Psoas muscle (tissue), 8 donors: ENCODE measurements around the gene ITIH1. TPM values are rescaled to one million over a fixed set of nuclear protein-coding genes. Genes with fewer than 3 reads are reported as not detected.
"Not testable (repeated sequence)": the region's sequence is repeated elsewhere in the genome, so short reads cannot be mapped to it uniquely, and the experiment has no call there.

Experiments
- ATAC-seq, 4 donors: fragments of 200-7000 bp; cut with Tn5 transposase; one replicate each; pipeline ENCODE4 v1.9.1; 2020; ENCODE audit warnings: moderate library complexity in 3 of 4, mild to moderate bottlenecking in 2 of 4
- DNase-seq, 2 donors: peaks; one replicate each; pipeline ENCODE4 v3.0.0-alpha.2; 2020
- H3K27ac ChIP-seq: fragments of 200-600 bp; one replicate; pipeline ENCODE4 v1.8.0; 2022
- H3K27me3 ChIP-seq, 3 donors: fragments of 200-600 bp in 1 of 3; one replicate each; pipeline versions ENCODE4 v1.6.1 to v1.8.0; 2013 to 2022; ENCODE audit warnings: low read length in 2 of 3, mild to moderate bottlenecking in 2 of 3, moderate library complexity in 1 of 3; ENCODE audit not compliant: insufficient read depth in 3 of 3
- H3K36me3 ChIP-seq, 2 donors: fragments of 200-600 bp in 1 of 2; one replicate each; pipeline versions ENCODE4 v1.6.1 to v1.8.0; 2013 to 2022; ENCODE audit warnings: low read depth in 1 of 2, mild to moderate bottlenecking in 1 of 2, moderate library complexity in 1 of 2; ENCODE audit not compliant: insufficient read depth in 1 of 2
- H3K4me1 ChIP-seq: fragments of 200-600 bp; one replicate; pipeline ENCODE4 v1.8.0; 2022
- H3K4me3 ChIP-seq: fragments of 200-600 bp; one replicate; pipeline ENCODE4 v1.8.0; 2022; ENCODE audit warnings: mild to moderate bottlenecking
- H3K9me3 ChIP-seq: fragments of 200-600 bp; one replicate; pipeline ENCODE4 v1.8.0; 2022
- CTCF ChIP-seq: fragments of 200-600 bp; IDR thresholded peaks from one replicate; pipeline ENCODE4 v1.8.0; 2022; ENCODE audit warnings: antibody characterized with exemption
- WGBS, 3 donors: extraction: QIAGEN DNeasy Blood & Tissue Kit; methylation state at CpG; one replicate each; pipeline versions ENCODE4 v1.1.6 to v1.1.7; 2013; 5-methylcytosine and 5-hydroxymethylcytosine counted together
- intact Hi-C, 2 donors: fragments of 100-400 bp; cut with DNase I; formaldehyde crosslinking; loops; one replicate each; pipeline versions ENCODE4 v1.11.0 to v1.14.2; 2022
- polyA plus RNA-seq, 3 donors: library from polyadenylated mRNA; stranded (reverse); fragments of 200-250 nt; gene quantifications; one replicate each; pipeline ENCODE4 v1.2.3, GENCODE V29; 2013
- total RNA-seq, 4 donors: library from RNA; stranded (reverse); fragmentation: NEBNext Ultra II Directional in 2 of 4; extraction: Animal tissue kit (Norgen Biotek cat#: 25700) in 2 of 4; gene quantifications; one replicate each; pipeline versions ENCODE4 v1.2.1 to v1.2.4, GENCODE V29; 2021 to 2023
- donor health status: healthy with polysubstance abuse.
- donor health status: DM: no; HTN: no; CAD: no; lungs with moderate emphysema.
- donor health status: Bipolar disorder and iron deficiency.
- donor health status: healthy.
- donor health status: DM: yes; HTN: yes; CAD: no.
- donor health status: DM: no; HTN: no; CAD: no.
- donor health status: DM: no; HTN: no; CAD: no.
- donor health status: DM: yes; HTN: yes; CAD: no.

ITIH1 gene
- total and polyA plus RNA-seq, 7 donors: 0.03 TPM; not detected in 6

- Histone ChIP-seq H3K4me3 (no peak overlapping the region), H3K4me1 (peaks cover 15% of the 10 kb centered on the region), H3K9me3 (no peaks in the 10 kb centered on the region), H3K27me3 (no peaks in the 10 kb centered on the region), H3K36me3 (peaks cover 0 to 3% of the 10 kb centered on the region in 2 donors), H3K27ac (no peak overlapping the region)
- TF ChIP-seq CTCF: no peak
- intact Hi-C loops: no loop called here
- DNase-seq (no peak), ATAC-seq (no peak)
- WGBS, 3 donors: 91 to 93% (median 91%) methylated on average over 13 of the region's 13 CpGs
Measured at GRCh38 chr3:52773361-52774065, 3.9 kb upstream of the ITIH1 start.

- Histone ChIP-seq H3K9me3 (no peaks in the 10 kb centered on the region), H3K36me3 (no peaks in the 10 kb centered on the region), H3K27ac (no peak overlapping the region), H3K4me3 (no peak overlapping the region), H3K27me3 (no peaks in the 10 kb centered on the region), H3K4me1 (peaks cover 15% of the 10 kb centered on the region)
- 68 to 76% (median 75%) methylated on average over 8 of the region's 8 CpGs for WGBS, 3 donors
- no peak for TF ChIP-seq CTCF
- intact Hi-C loops: no loop called here
- ATAC-seq (no peak), DNase-seq (peak in 1 of 2 donors; percentile 30)
Measured at GRCh38 chr3:52774066-52774713, 3.2 kb upstream of the ITIH1 start.

GRCh38 chr3:52774901-52775864 lies 2.2 kb upstream of the ITIH1 start:
- no peak for TF ChIP-seq CTCF
- WGBS, 3 donors: 43 to 51% (median 46%) methylated on average over 6 of the region's 6 CpGs
- Histone ChIP-seq H3K27ac (no peak overlapping the region), H3K9me3 (no peaks in the 10 kb centered on the region), H3K4me1 (peaks cover 5% of the 10 kb centered on the region), H3K36me3 (no peaks in the 10 kb centered on the region), H3K4me3 (no peak overlapping the region), H3K27me3 (no peaks in the 10 kb centered on the region)
- ATAC-seq: no peak
- intact Hi-C loops: loop anchor here in 1 of 2 donors (5.0 kb wide), 1 partner anchor 52 kb away; no protein-coding TSS in a partner anchor
- DNase-seq: no peak

GRCh38 chr3:52775877-52776276 lies 1.5 kb upstream of the ITIH1 start:
- no peak overlapping the region for H3K27ac ChIP-seq
- no peaks in the 10 kb centered on the region for H3K27me3 ChIP-seq
- WGBS, 3 donors: 52 to 61% (median 55%) methylated on average over 8 of the region's 8 CpGs
- TF ChIP-seq CTCF: no peak
- ATAC-seq: no peak
- peaks cover 5% of the 10 kb centered on the region for H3K4me1 ChIP-seq
- no peaks in the 10 kb centered on the region for H3K36me3 ChIP-seq
- H3K4me3 ChIP-seq: no peak overlapping the region
- H3K9me3 ChIP-seq: no peaks in the 10 kb centered on the region
- intact Hi-C loops: loop anchor here in 1 of 2 donors (5.0 kb wide), 1 partner anchor 51 kb away; no protein-coding TSS in a partner anchor
- DNase-seq: no peak

- ATAC-seq, H3K27me3 ChIP-seq, H3K27ac ChIP-seq, H3K36me3 ChIP-seq, H3K4me1 ChIP-seq, H3K4me3 ChIP-seq, H3K9me3 ChIP-seq, DNase-seq: not testable (repeated sequence)
- intact Hi-C loops: loop anchor here in 1 of 2 donors (5.0 kb wide), 1 partner anchor 51 kb away; no protein-coding TSS in a partner anchor
- 83 to 87% (median 84%) methylated on average over 6 of the region's 6 CpGs for WGBS, 3 donors
Measured at GRCh38 chr3:52776486-52776885, 913 bp upstream of the ITIH1 start.
